Thoracic aorta (tissue), 2 donors: ENCODE data around the gene FITM2. TPM values are rescaled to one million over a fixed set of nuclear protein-coding genes. Genes with fewer than 3 reads are reported as not detected.

Source experiments
- ATAC-seq: fragments of 150-250 bp; one replicate; pipeline ENCODE4 v1.8.0; 2017; ENCODE audit warnings: low read depth; ENCODE audit not compliant: insufficient number of reproducible peaks, low FRiP score
- DNase-seq: peaks from one replicate; pipeline ENCODE4 v3.0.0-alpha.2; 2020; ENCODE audit warnings: low spot score
- H3K27ac ChIP-seq, 2 donors: fragments of 200-600 bp; sonication (generic); 1 replicate in 1 of 2; 2 replicates in 1 of 2; pipeline ENCODE4 v1.5.1; 2016; ENCODE audit warnings: mild to moderate bottlenecking in 2 of 2, moderate library complexity in 2 of 2
- H3K27me3 ChIP-seq: fragments of 200-600 bp; sonication (generic); replicated peaks from 2 replicates; pipeline ENCODE4 v1.6.0; 2016; ENCODE audit warnings: mild to moderate bottlenecking; ENCODE audit not compliant: insufficient read depth
- H3K36me3 ChIP-seq: fragments of 200-600 bp; sonication (generic); one replicate; pipeline ENCODE4 v1.5.1; 2016
- H3K4me1 ChIP-seq, 2 donors: fragments of 200-600 bp; sonication (generic); 1 replicate in 1 of 2; 2 replicates in 1 of 2; pipeline versions ENCODE4 v1.5.1 to v1.6.0; 2016; ENCODE audit warnings: low read depth in 2 of 2, mild to moderate bottlenecking in 1 of 2; ENCODE audit not compliant: control insufficient read depth in 1 of 2
- H3K4me3 ChIP-seq: fragments of 200-600 bp; sonication (generic); 2 replicates; pipeline ENCODE4 v1.5.1; 2016; ENCODE audit warnings: mild to moderate bottlenecking
- H3K9me3 ChIP-seq: fragments of 200-600 bp; sonication (generic); 2 replicates; pipeline ENCODE4 v1.5.1; 2016
- CTCF ChIP-seq: fragments of 200-600 bp; sonication (generic); IDR thresholded peaks from one replicate; pipeline ENCODE4 v1.5.1; 2019; ENCODE audit warnings: antibody characterized with exemption
- total RNA-seq, 2 donors: library from RNA; depleted of rRNA; stranded (reverse); fragments of >200 nt; gene quantifications; one replicate each; pipeline versions ENCODE4 v1.1.0 to v1.2.3, GENCODE V29; 2016

FITM2 gene
- total RNA-seq, 2 donors from 2014 or later = 7.5 to 8.7 TPM

- TF ChIP-seq CTCF = no peak
- ATAC-seq = no peak
- Histone ChIP-seq H3K36me3 (no peaks in the 10 kb centered on the region), H3K4me3 (no peak overlapping the region), H3K27ac (no peak overlapping the region), H3K27me3 (no peaks in the 10 kb centered on the region), H3K9me3 (no peaks in the 10 kb centered on the region), H3K4me1 (no peaks in the 10 kb centered on the region)
- no peak for DNase-seq
Observed at GRCh38 chr20:44280387-44280786, 30.6 kb downstream of the FITM2 start.

GRCh38 chr20:44279228-44279627 lies 31.8 kb downstream of the FITM2 start:
- no peak for ATAC-seq
- Histone ChIP-seq H3K36me3 (no peaks in the 10 kb centered on the region), H3K27ac (no peak overlapping the region), H3K4me1 (no peaks in the 10 kb centered on the region), H3K4me3 (no peak overlapping the region), H3K27me3 (no peaks in the 10 kb centered on the region), H3K9me3 (no peaks in the 10 kb centered on the region)
- no peak for TF ChIP-seq CTCF
- DNase-seq = no peak

- DNase-seq (no peak), ATAC-seq (no peak)
- no peak overlapping the region for H3K27ac ChIP-seq
- no peak for TF ChIP-seq CTCF
- no peaks in the 10 kb centered on the region for H3K9me3 ChIP-seq
- no peaks in the 10 kb centered on the region for H3K4me1 ChIP-seq
- no peak overlapping the region for H3K4me3 ChIP-seq
- H3K36me3 ChIP-seq = peaks cover 6% of the 10 kb centered on the region
- H3K27me3 ChIP-seq = no peaks in the 10 kb centered on the region
Observed at GRCh38 chr20:44274303-44275017, 36.5 kb downstream of the FITM2 start.

- Histone ChIP-seq H3K36me3 (peaks cover 6% of the 10 kb centered on the region), H3K27ac (no peak overlapping the region), H3K4me1 (no peaks in the 10 kb centered on the region), H3K27me3 (no peaks in the 10 kb centered on the region), H3K9me3 (no peaks in the 10 kb centered on the region), H3K4me3 (no peak overlapping the region)
- no peak for TF ChIP-seq CTCF
- DNase-seq (no peak), ATAC-seq (no peak)
Observed at GRCh38 chr20:44273231-44274215, 37.5 kb downstream of the FITM2 start.
